Kidney epithelial cell (primary cell): ENCODE data around the gene USP32. TPM values are rescaled to one million over a fixed set of nuclear protein-coding genes. Genes with fewer than 3 reads are reported as not detected.

Experiments
- DNase-seq: peaks from one replicate; pipeline ENCODE4 v3.0.0-alpha.2; 2010; ENCODE audit warnings: low read depth
- H3K27me3 ChIP-seq: 2 replicates; pipeline ENCODE4 v1.6.0; 2011; ENCODE audit warnings: low read length; ENCODE audit not compliant: control insufficient read depth, insufficient read depth
- H3K36me3 ChIP-seq: 2 replicates; pipeline ENCODE4 v1.5.1; 2011; ENCODE audit warnings: low read length; ENCODE audit not compliant: control insufficient read depth, insufficient read depth
- H3K4me3 ChIP-seq: 2 replicates; pipeline ENCODE4 v1.5.1; 2011; ENCODE audit warnings: low read depth, mild to moderate bottlenecking, control low read depth, low read length
- CTCF ChIP-seq: IDR thresholded peaks from 2 replicates; pipeline ENCODE4 v1.5.1; 2011; ENCODE audit warnings: mild to moderate bottlenecking, moderate library complexity, low read length, control low read depth, inconsistent platforms; ENCODE audit not compliant: insufficient read depth, poor library complexity, severe bottlenecking
- total RNA-seq: library from RNA; depleted of rRNA; stranded (reverse); fragments of >200 nt; gene quantifications from 2 replicates; pipeline ENCODE4 v1.2.3, GENCODE V29; 2015

The USP32 gene
- total RNA-seq, 1 donor from 2014 or later: 37.2 TPM

GRCh38 chr17:60325730-60326524, 66.0 kb downstream of the USP32 start:
- Histone ChIP-seq H3K27me3 (no peaks in the 10 kb centered on the region), H3K4me3 (no peak overlapping the region), H3K36me3 (no peaks in the 10 kb centered on the region)
- no peak for TF ChIP-seq CTCF
- no peak for DNase-seq

GRCh38 chr17:60323754-60324153, 68.2 kb downstream of the USP32 start:
- H3K27me3 ChIP-seq: no peaks in the 10 kb centered on the region
- H3K36me3 ChIP-seq: no peaks in the 10 kb centered on the region
- no peak for DNase-seq
- TF ChIP-seq CTCF: no peak
- H3K4me3 ChIP-seq: no peak overlapping the region

GRCh38 chr17:60322056-60322387, 69.9 kb downstream of the USP32 start:
- H3K36me3 ChIP-seq: no peaks in the 10 kb centered on the region
- TF ChIP-seq CTCF: no peak
- no peak overlapping the region for H3K4me3 ChIP-seq
- no peaks in the 10 kb centered on the region for H3K27me3 ChIP-seq
- no peak for DNase-seq

GRCh38 chr17:60321336-60322055, 70.4 kb downstream of the USP32 start:
- DNase-seq: no peak
- no peak overlapping the region for H3K4me3 ChIP-seq

GRCh38 chr17:60318830-60319229, 73.1 kb downstream of the USP32 start:
- no peak for TF ChIP-seq CTCF
- Histone ChIP-seq H3K27me3 (no peaks in the 10 kb centered on the region), H3K36me3 (no peaks in the 10 kb centered on the region), H3K4me3 (no peak overlapping the region)
- DNase-seq: no peak

More at GRCh38 chr17:60321336-60322055, 70.4 kb downstream of the USP32 start:
- Histone ChIP-seq H3K36me3 (no peaks in the 10 kb centered on the region), H3K27me3 (no peaks in the 10 kb centered on the region)
- no peak for TF ChIP-seq CTCF

GRCh38 chr17:60318326-60318725, 73.6 kb downstream of the USP32 start:
- TF ChIP-seq CTCF: no peak
- Histone ChIP-seq H3K4me3 (no peak overlapping the region), H3K36me3 (no peaks in the 10 kb centered on the region), H3K27me3 (no peaks in the 10 kb centered on the region)
- DNase-seq: no peak
